Activated B cell treated with CpG ODN at 0.5 μM for 24 hours (primary cell): ENCODE data around the gene VCX2. TPM values are rescaled to one million over a fixed set of nuclear protein-coding genes. Genes with fewer than 3 reads are reported as not detected.
"Not testable (repeated sequence)": the region's sequence is repeated elsewhere in the genome, so short reads cannot be mapped to it uniquely, and the experiment has no call there.

ENCODE experiments used
- ATAC-seq: fragments of 200-7000 bp; cut with Tn5 transposase; one replicate; pipeline ENCODE4 v1.10.0; 2021; ENCODE audit warnings: low read depth, mild to moderate bottlenecking, moderate library complexity
- CTCF ChIA-PET: fragments of 350-600 bp; sonication (Branson Sonifier 250); formaldehyde crosslinking; loops from one replicate; lab custom pipeline; 2021; ENCODE audit warnings: antibody characterized with exemption; lab: Charles Lee
- POLR2A ChIA-PET: fragments of 350-600 bp; sonication (Branson Sonifier 250); formaldehyde crosslinking; loops from one replicate; lab custom pipeline; 2021; ENCODE audit warnings: antibody characterized with exemption; lab: Charles Lee
- DNase-seq: peaks from one replicate; pipeline ENCODE4 v3.0.0; 2022
- H3K27ac Mint-ChIP-seq: one replicate; pipeline ENCODE4 v1.8.0; 2020; ENCODE audit warnings: mixed read lengths
- H3K27me3 Mint-ChIP-seq: one replicate; pipeline ENCODE4 v1.8.0; 2021; ENCODE audit warnings: mixed read lengths
- H3K36me3 Mint-ChIP-seq: one replicate; pipeline ENCODE4 v1.8.0; 2021; ENCODE audit warnings: low read depth, mixed read lengths
- H3K4me1 Mint-ChIP-seq: one replicate; pipeline ENCODE4 v1.8.0; 2021; ENCODE audit warnings: mixed read lengths
- H3K4me3 Mint-ChIP-seq: one replicate; pipeline ENCODE4 v1.8.0; 2020; ENCODE audit warnings: mild to moderate bottlenecking, mixed read lengths
- H3K9me3 Mint-ChIP-seq: one replicate; pipeline ENCODE4 v1.8.0; 2020; ENCODE audit warnings: mixed read lengths
- intact Hi-C: fragments of 100-400 bp; cut with micrococcal nuclease; formaldehyde crosslinking; loops from one replicate; pipeline ENCODE4 v1.15.1; 2024
- total RNA-seq: library from RNA; stranded (reverse); gene quantifications from 2 replicates; pipeline ENCODE4 v1.2.3, GENCODE V29; 2022
- TF ChIP-seq, protein P1 (sequence below): fragments of 200-600 bp; IDR thresholded peaks from one replicate; pipeline ENCODE4 v1.8.0; 2022; ENCODE audit warnings: antibody characterized with exemption, mild to moderate bottlenecking

Gene VCX2
- total RNA-seq, 1 donor from 2014 or later: not detected

DNA sequence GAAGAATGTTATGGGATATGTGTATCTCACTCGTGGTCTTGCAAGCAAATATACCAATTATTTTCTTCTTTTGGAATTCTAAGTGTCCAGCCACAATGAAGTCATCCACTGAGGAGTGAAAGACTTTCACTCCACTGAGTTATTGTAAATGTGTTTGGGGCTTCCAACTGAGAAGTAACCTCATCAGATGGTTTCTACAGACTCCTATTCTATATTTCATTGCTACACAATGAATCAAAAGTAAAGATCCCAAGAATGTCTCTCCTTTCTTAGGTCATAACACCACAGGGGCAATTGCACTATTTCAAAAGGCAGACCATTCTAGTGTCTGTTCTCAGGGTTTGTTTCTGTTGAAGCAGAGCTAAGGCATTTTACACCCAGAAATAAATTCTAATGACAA is 12.3 kb upstream of the VCX2 start:
- DNase-seq (no peak), ATAC-seq (no peak)
- H3K27ac Mint-ChIP-seq: no peak overlapping the region
- H3K9me3 Mint-ChIP-seq: peaks cover 2% of the 10 kb centered on the region
- TF ChIP-seq, protein P1, sequence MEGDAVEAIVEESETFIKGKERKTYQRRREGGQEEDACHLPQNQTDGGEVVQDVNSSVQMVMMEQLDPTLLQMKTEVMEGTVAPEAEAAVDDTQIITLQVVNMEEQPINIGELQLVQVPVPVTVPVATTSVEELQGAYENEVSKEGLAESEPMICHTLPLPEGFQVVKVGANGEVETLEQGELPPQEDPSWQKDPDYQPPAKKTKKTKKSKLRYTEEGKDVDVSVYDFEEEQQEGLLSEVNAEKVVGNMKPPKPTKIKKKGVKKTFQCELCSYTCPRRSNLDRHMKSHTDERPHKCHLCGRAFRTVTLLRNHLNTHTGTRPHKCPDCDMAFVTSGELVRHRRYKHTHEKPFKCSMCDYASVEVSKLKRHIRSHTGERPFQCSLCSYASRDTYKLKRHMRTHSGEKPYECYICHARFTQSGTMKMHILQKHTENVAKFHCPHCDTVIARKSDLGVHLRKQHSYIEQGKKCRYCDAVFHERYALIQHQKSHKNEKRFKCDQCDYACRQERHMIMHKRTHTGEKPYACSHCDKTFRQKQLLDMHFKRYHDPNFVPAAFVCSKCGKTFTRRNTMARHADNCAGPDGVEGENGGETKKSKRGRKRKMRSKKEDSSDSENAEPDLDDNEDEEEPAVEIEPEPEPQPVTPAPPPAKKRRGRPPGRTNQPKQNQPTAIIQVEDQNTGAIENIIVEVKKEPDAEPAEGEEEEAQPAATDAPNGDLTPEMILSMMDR: no peak
- H3K36me3 Mint-ChIP-seq: no peaks in the 10 kb centered on the region
- no peaks in the 10 kb centered on the region for H3K27me3 Mint-ChIP-seq
- intact Hi-C loops: no loop called here
- POLR2A ChIA-PET: no interaction called here
- CTCF ChIA-PET: no interaction called here
- no peak overlapping the region for H3K4me3 Mint-ChIP-seq
- H3K4me1 Mint-ChIP-seq: no peaks in the 10 kb centered on the region

DNA sequence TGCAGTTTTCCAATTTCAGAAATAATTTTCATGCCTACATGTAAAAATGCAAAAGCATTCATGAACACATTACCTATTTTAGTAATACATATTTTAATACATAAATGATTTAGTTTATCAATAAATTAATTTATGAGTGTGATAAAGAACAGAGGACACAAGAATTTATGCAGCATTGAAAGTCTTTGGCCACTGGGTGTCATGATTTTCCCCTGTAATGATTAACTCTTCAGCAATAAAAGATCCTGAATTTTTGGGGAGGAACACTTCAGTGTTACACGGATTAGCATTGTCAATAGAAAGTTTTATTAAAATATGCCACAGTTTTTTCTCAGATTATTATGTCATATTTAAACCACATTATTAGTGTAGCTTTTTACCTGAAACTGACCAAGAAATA is 8.6 kb upstream of the VCX2 start:
- Mint-ChIP-seq H3K27ac (no peak overlapping the region), H3K36me3 (no peaks in the 10 kb centered on the region), H3K4me1 (no peaks in the 10 kb centered on the region), H3K4me3 (no peak overlapping the region), H3K27me3 (no peaks in the 10 kb centered on the region), H3K9me3 (no peaks in the 10 kb centered on the region)
- no peak for DNase-seq
- POLR2A ChIA-PET: no interaction called here
- CTCF ChIA-PET: no interaction called here
- TF ChIP-seq, protein P1: no peak
- intact Hi-C loops: no loop called here
- no peak for ATAC-seq

DNA sequence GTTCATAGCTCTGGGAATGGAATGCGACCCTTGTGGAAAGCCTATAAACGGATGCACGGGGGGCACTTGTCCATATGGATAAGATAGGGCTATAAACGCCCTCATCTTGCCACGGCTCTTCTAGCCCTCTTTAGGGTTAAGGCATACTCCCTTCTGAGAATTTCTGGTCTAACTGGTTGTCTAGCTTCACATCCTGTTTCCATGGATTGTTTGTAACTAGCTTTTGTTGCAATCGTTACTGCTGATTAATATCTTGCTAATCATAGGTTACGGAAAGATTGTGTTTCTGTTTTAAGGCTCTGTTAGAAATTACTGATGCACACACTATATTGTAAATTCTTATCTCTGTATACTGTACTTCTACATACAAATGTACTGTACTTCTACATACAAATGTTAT is 17.1 kb downstream of the VCX2 start:
- H3K4me1 Mint-ChIP-seq, H3K36me3 Mint-ChIP-seq, H3K4me3 Mint-ChIP-seq, H3K27ac Mint-ChIP-seq, ATAC-seq, intact Hi-C loops, H3K27me3 Mint-ChIP-seq, DNase-seq, CTCF ChIA-PET, POLR2A ChIA-PET, H3K9me3 Mint-ChIP-seq: not testable (repeated sequence)

DNA sequence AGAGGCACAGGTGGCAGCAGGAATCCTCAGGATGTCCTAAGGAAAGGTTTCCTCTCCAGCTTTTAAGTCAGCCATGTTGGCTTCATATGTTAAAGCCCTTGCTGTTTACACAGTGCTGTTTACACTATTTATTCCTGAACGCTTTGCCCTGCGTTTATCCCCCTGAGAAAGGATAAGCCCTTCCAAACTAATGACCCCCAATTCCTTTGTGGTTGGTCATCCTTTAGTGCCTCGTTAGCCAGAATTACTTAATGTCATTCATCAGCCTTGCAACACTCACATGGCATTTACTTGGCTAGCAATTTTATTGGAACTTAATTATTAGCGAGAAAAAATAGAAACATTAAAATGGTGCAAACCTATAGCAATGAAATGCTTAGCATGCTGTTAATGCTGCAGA is 23.8 kb downstream of the VCX2 start:
- no peaks in the 10 kb centered on the region for H3K4me1 Mint-ChIP-seq
- H3K4me3 Mint-ChIP-seq: no peak overlapping the region

DNA sequence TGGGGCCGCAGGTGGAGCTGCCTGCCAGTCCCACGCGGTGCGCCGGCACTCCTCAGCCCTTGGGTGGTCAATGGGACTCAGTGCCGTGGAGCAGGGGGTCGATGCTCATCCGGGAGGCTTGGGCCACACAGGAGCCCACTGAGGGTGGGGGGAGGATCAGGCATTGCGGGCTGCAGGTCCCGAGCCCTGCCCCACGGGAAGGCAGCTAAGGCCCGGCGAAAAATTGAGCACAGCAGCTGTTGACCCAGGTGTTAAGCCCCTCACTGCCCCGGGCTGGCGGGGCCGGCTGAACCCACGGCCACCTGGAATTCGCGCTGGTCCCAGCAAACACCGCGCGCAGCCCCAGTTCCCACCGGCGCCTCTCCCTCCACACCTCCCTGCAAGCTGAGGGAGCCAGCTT is 26.1 kb downstream of the VCX2 start:
- peaks cover 2% of the 10 kb centered on the region for H3K9me3 Mint-ChIP-seq
- POLR2A ChIA-PET: no interaction called here
- no peaks in the 10 kb centered on the region for H3K4me1 Mint-ChIP-seq
- intact Hi-C loops: no loop called here
- ATAC-seq: no peak
- no peak overlapping the region for H3K27ac Mint-ChIP-seq
- DNase-seq: no peak
- no peak overlapping the region for H3K4me3 Mint-ChIP-seq
- no peaks in the 10 kb centered on the region for H3K36me3 Mint-ChIP-seq
- H3K27me3 Mint-ChIP-seq: no peaks in the 10 kb centered on the region
- CTCF ChIA-PET: no interaction called here
- TF ChIP-seq, protein P1: no peak

More for the DNA sequence above, 23.8 kb downstream of the VCX2 start:
- DNase-seq: no peak
- ChIA-PET CTCF (no interaction called here), POLR2A (no interaction called here)
- intact Hi-C loops: no loop called here
- TF ChIP-seq, protein P1: no peak
- H3K36me3 Mint-ChIP-seq: no peaks in the 10 kb centered on the region
- no peak overlapping the region for H3K27ac Mint-ChIP-seq
- no peaks in the 10 kb centered on the region for H3K27me3 Mint-ChIP-seq
- no peak for ATAC-seq
- peaks cover 2% of the 10 kb centered on the region for H3K9me3 Mint-ChIP-seq

DNA sequence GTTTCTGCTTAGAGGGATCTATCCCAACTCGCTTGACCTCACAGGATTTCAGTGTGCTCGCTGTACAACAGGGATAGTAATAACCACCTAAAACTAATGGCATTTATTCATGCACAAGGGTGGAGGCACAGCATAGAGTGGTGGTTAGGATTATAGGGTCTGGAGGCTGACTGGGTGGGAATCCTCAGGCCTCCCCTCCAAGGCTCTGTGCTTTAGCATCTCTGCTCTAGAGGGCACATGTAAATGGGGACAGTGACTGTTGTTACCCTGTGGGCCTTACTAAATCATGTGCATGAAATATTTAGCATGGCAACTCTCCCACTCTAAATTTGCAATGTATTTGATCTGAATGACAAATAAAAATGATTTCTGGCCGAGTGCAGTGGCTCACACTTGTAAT is 29.2 kb downstream of the VCX2 start:
- Mint-ChIP-seq H3K36me3 (no peaks in the 10 kb centered on the region), H3K4me1 (no peaks in the 10 kb centered on the region), H3K9me3 (no peaks in the 10 kb centered on the region), H3K4me3 (no peak overlapping the region), H3K27ac (no peak overlapping the region), H3K27me3 (no peaks in the 10 kb centered on the region)
- ATAC-seq: no peak
- TF ChIP-seq, protein P1: no peak
- intact Hi-C loops: no loop called here
- ChIA-PET POLR2A (no interaction called here), CTCF (no interaction called here)
- no peak for DNase-seq
